ENCODE results near the gene MED4.

GRCh38 chr13:48097793-48098192 lies 2.9 kb upstream of the MED4 start:
- no peak for TF ChIP-seq CTCF (IDR thresholded peaks at IDR 0.05; ENCODE audit: low read length)
- no peak for TF ChIP-seq EZH2phosphoT487 (IDR thresholded peaks at IDR 0.05; ENCODE audit: low read length)

Measured in MM.1S (cell line).